OCI-LY7 (cell line): Measurements from ENCODE around the gene P2RX5. TPM values are rescaled to one million over a fixed set of nuclear protein-coding genes. Genes with fewer than 3 reads are reported as not detected.
A peak's percentile ranks its signal among the peaks of the same experiment; 100 is the strongest.
"Not testable (repeated sequence)": the region's sequence is repeated elsewhere in the genome, so short reads cannot be mapped to it uniquely, and the experiment has no call there.

Source experiments
- BruUV-seq: library from RNA; stranded (reverse); fragments of 400-500 nt; replicated peaks from 2 replicates; lab custom pipeline; 2021; lab: Mats Ljungman, UMichigan
- CTCF ChIA-PET: fragments of 300-600 bp; sonication (Branson Sonifier 250); formaldehyde crosslinking; loops from one replicate; lab custom pipeline; 2022; ENCODE audit warnings: antibody characterized with exemption; ENCODE audit not compliant: unreplicated experiment; lab: Charles Lee
- POLR2A ChIA-PET: fragments of 300-600 bp; sonication (Branson Sonifier 250); formaldehyde crosslinking; loops from one replicate; lab custom pipeline; 2022; ENCODE audit warnings: antibody characterized with exemption; lab: Charles Lee
- DNase-seq: peaks from one replicate; pipeline ENCODE4 v3.0.0-alpha.2; 2015; ENCODE audit warnings: low spot score
- H2AFZ ChIP-seq: fragments of 200-600 bp; sonication (generic), shearing (Covaris generic); 2 replicates; pipeline ENCODE4 v1.6.1; 2014; ENCODE audit warnings: mild to moderate bottlenecking, antibody characterized with exemption, low read length, moderate library complexity
- H3K27ac ChIP-seq: fragments of 200-600 bp; sonication (generic); 2 replicates; pipeline ENCODE4 v1.5.1; 2014; ENCODE audit warnings: mixed run types, low read depth, mild to moderate bottlenecking, moderate library complexity, low read length, inconsistent platforms; ENCODE audit not compliant: poor library complexity, severe bottlenecking
- H3K36me3 ChIP-seq: fragments of 200-600 bp; sonication (generic); 2 replicates; pipeline ENCODE4 v1.6.1; 2014; ENCODE audit warnings: mild to moderate bottlenecking, antibody characterized with exemption, low read length, moderate library complexity, mixed read lengths; ENCODE audit not compliant: insufficient read depth
- H3K4me1 ChIP-seq: fragments of 200-600 bp; sonication (generic); 2 replicates; pipeline ENCODE4 v1.5.1; 2014; ENCODE audit warnings: mild to moderate bottlenecking, low read length; ENCODE audit not compliant: insufficient read depth, poor library complexity, severe bottlenecking
- H3K4me2 ChIP-seq: fragments of 200-600 bp; sonication (generic); 2 replicates; pipeline ENCODE4 v1.6.1; 2014; ENCODE audit warnings: mild to moderate bottlenecking, low read length
- H3K4me3 ChIP-seq: fragments of 200-600 bp; sonication (generic); 2 replicates; pipeline ENCODE4 v1.5.1; 2014; ENCODE audit warnings: mild to moderate bottlenecking, low read depth, low read length; ENCODE audit not compliant: poor library complexity, severe bottlenecking
- H3K79me2 ChIP-seq: fragments of 200-600 bp; sonication (generic); 2 replicates; pipeline ENCODE4 v1.6.1; 2016; ENCODE audit warnings: low read depth, mild to moderate bottlenecking, low read length, moderate library complexity, mixed read lengths; ENCODE audit not compliant: insufficient read depth
- H3K9me2 ChIP-seq: fragments of 200-600 bp; sonication (generic); 2 replicates; pipeline ENCODE4 v1.6.1; 2016; ENCODE audit warnings: mild to moderate bottlenecking, low read length, mixed read lengths; ENCODE audit not compliant: insufficient read depth
- H3K9me3 ChIP-seq: fragments of 200-600 bp; sonication (generic); 2 replicates; pipeline ENCODE4 v1.6.1; 2014; ENCODE audit warnings: mild to moderate bottlenecking, mixed run types, low read length, mixed read lengths
- H4K20me1 ChIP-seq: fragments of 200-600 bp; sonication (generic); 2 replicates; pipeline ENCODE4 v1.6.1; 2014; ENCODE audit warnings: mild to moderate bottlenecking, antibody characterized with exemption, low read length, moderate library complexity, mixed read lengths; ENCODE audit not compliant: insufficient read depth
- CTCF ChIP-seq: fragments of 200-600 bp; sonication (generic); conservative IDR thresholded peaks from 2 replicates; pipeline ENCODE4 v1.5.1; 2014; ENCODE audit warnings: mild to moderate bottlenecking, antibody characterized with exemption, low read length, moderate library complexity, mixed read lengths
- EZH2phosphoT487 ChIP-seq: fragments of 200-600 bp; sonication (generic); IDR thresholded peaks from 2 replicates; pipeline ENCODE4 v1.6.1; 2018; ENCODE audit warnings: low read depth, borderline replicate concordance, mild to moderate bottlenecking, mixed run types, antibody characterized with exemption, low read length, moderate library complexity, mixed read lengths
- intact Hi-C: fragments of 100-400 bp; cut with micrococcal nuclease; formaldehyde crosslinking; loops from one replicate; pipeline ENCODE4 v1.10.0; 2022; ENCODE audit not compliant: unreplicated experiment
- total RNA-seq, 2 experiments: library from RNA; depleted of rRNA in 1 of 2; stranded (reverse); fragments of >200 nt in 1 of 2; shearing (Covaris generic) in 1 of 2; gene quantifications; 2 replicates each; pipeline ENCODE4 v1.2.3, GENCODE V29; 2014 to 2022

P2RX5 gene
- total RNA-seq, 2 experiments from 2014 or later = 150 to 195 TPM

GRCh38 chr17:3704931-3705717 lies 9.2 kb upstream of the P2RX5 start:
- Histone ChIP-seq H2AFZ (no peak overlapping the region), H3K9me2 (no peaks in the 10 kb centered on the region), H3K79me2 (no peaks in the 10 kb centered on the region), H4K20me1 (no peaks in the 10 kb centered on the region), H3K4me2 (no peak overlapping the region), H3K4me1 (peaks cover 23% of the 10 kb centered on the region), H3K27ac (no peak overlapping the region), H3K9me3 (no peaks in the 10 kb centered on the region), H3K4me3 (no peak overlapping the region), H3K36me3 (peaks cover 22% of the 10 kb centered on the region)
- intact Hi-C loops = no loop called here
- no peak for DNase-seq
- no TSS peak for BruUV-seq
- TF ChIP-seq EZH2phosphoT487 = no peak
- CTCF ChIA-PET = no interaction called here
- POLR2A ChIA-PET = no interaction called here

- CTCF ChIA-PET, H3K4me2 ChIP-seq, H2AFZ ChIP-seq, H3K27ac ChIP-seq, H3K9me2 ChIP-seq, H3K4me1 ChIP-seq, BruUV-seq, H3K79me2 ChIP-seq, H4K20me1 ChIP-seq, intact Hi-C loops, H3K4me3 ChIP-seq: not testable (repeated sequence)
- DNase-seq = peak; percentile 34
- H3K36me3 ChIP-seq = peaks cover 29% of the 10 kb centered on the region
- POLR2A ChIA-PET = interaction anchor here (0.8 kb wide), 1 partner anchor 9 kb away, joined by 4 read pairs; no protein-coding TSS in a partner anchor
- peaks cover 13% of the 10 kb centered on the region; the same call in 1 of the 2 replicates for H3K9me3 ChIP-seq
These were observed 6.1 kb upstream of the P2RX5 start for GRCh38 chr17:3702041-3702539.

- no peak for TF ChIP-seq CTCF
- TF ChIP-seq EZH2phosphoT487 = no peak
- peaks cover 13% of the 10 kb centered on the region; the same call in 1 of the 2 replicates for H3K9me3 ChIP-seq
- H3K36me3 ChIP-seq = peaks cover 30% of the 10 kb centered on the region
- no peaks in the 10 kb centered on the region for H4K20me1 ChIP-seq
- no peak overlapping the region for H2AFZ ChIP-seq
- BruUV-seq = no TSS peak
- H3K4me3 ChIP-seq = no peak overlapping the region
- peaks cover 12% of the 10 kb centered on the region for H3K4me1 ChIP-seq
- CTCF ChIA-PET = no interaction called here
- H3K9me2 ChIP-seq = no peaks in the 10 kb centered on the region
- no peak for DNase-seq
- POLR2A ChIA-PET = no interaction called here
- no peak overlapping the region for H3K4me2 ChIP-seq
- intact Hi-C loops = no loop called here
- no peak overlapping the region for H3K27ac ChIP-seq
- H3K79me2 ChIP-seq = peaks cover 9% of the 10 kb centered on the region
These were observed 4.0 kb upstream of the P2RX5 start for GRCh38 chr17:3699951-3700350.
